Gastroesophageal sphincter (tissue), 3 donors: ENCODE measurements around the gene HOXC12.

Source experiments
- CTCF ChIP-seq, 4 experiments: fragments of 200-600 bp in 2 of 4; fragments of 450-650 bp in 2 of 4; sonication (generic) in 1 of 4; IDR thresholded peaks; one replicate each; pipeline ENCODE4 v1.5.1; 2017 to 2019; ENCODE audit warnings: antibody characterized with exemption in 4 of 4, mild to moderate bottlenecking in 2 of 4, moderate library complexity in 2 of 4
- EP300 ChIP-seq: sonication (generic); formaldehyde crosslinking; IDR thresholded peaks from one replicate; pipeline ENCODE4 v1.6.1; 2017; ENCODE audit warnings: antibody characterized with exemption, mild to moderate bottlenecking
- POLR2A ChIP-seq, 2 donors: fragments of 450-650 bp; IDR thresholded peaks; one replicate each; pipeline ENCODE4 v1.6.1; 2017; ENCODE audit warnings: antibody characterized with exemption in 2 of 2, mild to moderate bottlenecking in 2 of 2, moderate library complexity in 1 of 2
- POLR2AphosphoS5 ChIP-seq: sonication (generic); formaldehyde crosslinking; IDR thresholded peaks from one replicate; pipeline ENCODE4 v1.6.1; 2017; ENCODE audit warnings: antibody characterized with exemption

- TF ChIP-seq CTCF (IDR thresholded peaks at IDR 0.05) (no peak), POLR2A (IDR thresholded peaks at IDR 0.05) (no peak), EP300 (no peak), POLR2AphosphoS5 (no peak)
These were observed 13.5 kb upstream of the HOXC12 start for GRCh38 chr12:53941187-53941586.
